SK-N-SH (cell line): Measurements from ENCODE around the gene ASAP3. TPM values are rescaled to one million over a fixed set of nuclear protein-coding genes. Genes with fewer than 3 reads are reported as not detected.
A peak's percentile ranks its signal among the peaks of the same experiment; 100 is the strongest.

Experiments
- CTCF ChIA-PET: fragments of 300-600, 350-600 bp; formaldehyde crosslinking; extraction: SDS; loops from one replicate; lab custom pipeline; 2021; lab: Yijun Ruan, JAX
- POLR2A ChIA-PET: fragments of 350-600 bp; sonication (Branson Sonifier 250); formaldehyde crosslinking; extraction: SDS; loops from one replicate; lab custom pipeline; 2020; ENCODE audit warnings: antibody characterized with exemption, inconsistent platforms; lab: Yijun Ruan, JAX
- DNase-seq: peaks from one replicate; pipeline ENCODE4 v3.0.0; 2012
- H2AFZ ChIP-seq: fragments of 200-600 bp; sonication (generic); 2 replicates; pipeline ENCODE4 v1.8.1; 2016; ENCODE audit warnings: antibody characterized with exemption, mild to moderate bottlenecking, low read depth
- H3F3A ChIP-seq: fragments of 200-600 bp; sonication (generic); replicated peaks from 2 replicates; pipeline ENCODE3; 2016; ENCODE audit warnings: antibody characterized with exemption, mild to moderate bottlenecking; ENCODE audit not compliant: insufficient read depth
- H3K27ac ChIP-seq, 2 experiments: fragments of 200-500 bp in 1 of 2; fragments of 200-600 bp in 1 of 2; sonication (Bioruptor generic) in 1 of 2; sonication (generic), shearing (Covaris generic) in 1 of 2; 2 replicates each; pipeline versions ENCODE4 v1.5.1 to v1.6.1; 2014 to 2016; ENCODE audit warnings: low read depth in 2 of 2, inconsistent platforms in 1 of 2, low read length in 1 of 2, mild to moderate bottlenecking in 1 of 2, mixed read lengths in 1 of 2
- H3K27me3 ChIP-seq: fragments of 200-600 bp; sonication (generic), shearing (Covaris generic); 2 replicates; pipeline ENCODE4 v1.6.1; 2016; ENCODE audit warnings: mixed run types; ENCODE audit not compliant: insufficient read depth
- H3K36me3 ChIP-seq, 2 experiments: fragments of 200-500 bp in 1 of 2; fragments of 200-600 bp in 1 of 2; sonication (Bioruptor generic) in 1 of 2; sonication (generic) in 1 of 2; replicated peaks in 1 of 2; 2 replicates each; pipeline versions ENCODE3 to v1.5.1; 2014 to 2016; ENCODE audit warnings: low read length in 1 of 2, mild to moderate bottlenecking in 1 of 2; ENCODE audit not compliant: insufficient read depth in 2 of 2, control insufficient read depth in 1 of 2
- H3K4me1 ChIP-seq, 2 experiments: fragments of 200-500 bp in 1 of 2; fragments of 200-600 bp in 1 of 2; sonication (Bioruptor generic) in 1 of 2; sonication (generic), shearing (Covaris generic) in 1 of 2; 2 replicates each; pipeline versions ENCODE4 v1.5.1 to v1.6.1; 2014 to 2016; ENCODE audit warnings: low read depth in 1 of 2, low read length in 1 of 2, mixed run types in 1 of 2; ENCODE audit not compliant: insufficient read depth in 2 of 2, control insufficient read depth in 1 of 2
- H3K4me2 ChIP-seq: fragments of 200-600 bp; sonication (generic), shearing (Covaris generic); 2 replicates; pipeline ENCODE4 v1.6.1; 2017; ENCODE audit warnings: mixed run types
- H3K4me3 ChIP-seq, 2 experiments: fragments of 200-500 bp in 1 of 2; fragments of 200-600 bp in 1 of 2; sonication (Bioruptor generic) in 1 of 2; sonication (generic), shearing (Covaris generic) in 1 of 2; 2 replicates each; pipeline versions ENCODE4 v1.5.1 to v1.8.1; 2014 to 2016; ENCODE audit warnings: low read depth in 2 of 2, inconsistent platforms in 1 of 2, low read length in 1 of 2, mild to moderate bottlenecking in 1 of 2, mixed read lengths in 1 of 2, moderate library complexity in 1 of 2
- H3K79me2 ChIP-seq: fragments of 200-600 bp; sonication (generic); 2 replicates; pipeline ENCODE4 v1.8.1; 2017; ENCODE audit warnings: mild to moderate bottlenecking; ENCODE audit not compliant: insufficient read depth
- H3K9ac ChIP-seq: fragments of 200-600 bp; sonication (generic); 2 replicates; pipeline ENCODE4 v1.6.1; 2017; ENCODE audit warnings: mixed run types
- H3K9me2 ChIP-seq: fragments of 200-600 bp; sonication (generic); 2 replicates; pipeline ENCODE4 v1.6.1; 2017; ENCODE audit warnings: mixed run types
- H3K9me3 ChIP-seq: fragments of 200-600 bp; sonication (generic); 2 replicates; pipeline ENCODE4 v1.6.1; 2017; ENCODE audit warnings: mixed run types, mild to moderate bottlenecking, moderate library complexity
- H4K20me1 ChIP-seq: fragments of 200-600 bp; sonication (generic); 2 replicates; pipeline ENCODE4 v1.6.1; 2017; ENCODE audit warnings: mild to moderate bottlenecking, mixed run types; ENCODE audit not compliant: insufficient read depth
- ELF1 ChIP-seq: IDR thresholded peaks from 2 replicates; pipeline ENCODE4 v1.4.0; 2012
- EZH2phosphoT487 ChIP-seq: fragments of 200-600 bp; sonication (generic); IDR thresholded peaks from 2 replicates; pipeline ENCODE4 v1.6.1; 2017; ENCODE audit warnings: low read depth, mixed run types, mild to moderate bottlenecking, antibody characterized with exemption, moderate library complexity, borderline replicate concordance
- FOSL2 ChIP-seq: IDR thresholded peaks from 2 replicates; pipeline ENCODE4 v1.4.0; 2012; ENCODE audit warnings: low read depth, mild to moderate bottlenecking, moderate library complexity, borderline replicate concordance
- GABPA ChIP-seq: IDR thresholded peaks from 2 replicates; pipeline ENCODE4 v1.4.0; 2012; ENCODE audit warnings: low read depth, mild to moderate bottlenecking
- GATA2 ChIP-seq: sonication (generic); formaldehyde crosslinking; IDR thresholded peaks from 2 replicates; pipeline ENCODE4 v1.5.0; 2020; ENCODE audit warnings: mild to moderate bottlenecking, missing genetic modification reagents
- JUND ChIP-seq: IDR thresholded peaks from 2 replicates; pipeline ENCODE4 v1.4.0; 2012
- MEF2A ChIP-seq: IDR thresholded peaks from 2 replicates; pipeline ENCODE4 v1.4.0; 2012; ENCODE audit warnings: low read depth, borderline replicate concordance
- POLR2AphosphoS5 ChIP-seq: IDR thresholded peaks from 2 replicates; pipeline ENCODE4 v1.6.1; 2012; ENCODE audit warnings: low read depth, low read length
- SIN3A ChIP-seq: IDR thresholded peaks from 2 replicates; pipeline ENCODE4 v1.6.1; 2012; ENCODE audit warnings: low read depth, mild to moderate bottlenecking, low read length, moderate library complexity, borderline replicate concordance
- TAF1 ChIP-seq: IDR thresholded peaks from 2 replicates; pipeline ENCODE4 v1.6.1; 2012; ENCODE audit warnings: low read depth, mild to moderate bottlenecking, low read length, moderate library complexity, borderline replicate concordance
- WGBS: methylation state at CpG from one replicate; pipeline ENCODE4 v1.1.6; 2017; ENCODE audit warnings: low lambda C conversion rate; 5-methylcytosine and 5-hydroxymethylcytosine counted together
- polyA plus RNA-seq, 3 experiments: library from polyadenylated mRNA; depleted of rRNA; stranded (reverse); fragments of >200 nt; gene quantifications; 2 replicates each; pipeline ENCODE4 v1.2.3, GENCODE V29; 2012
- TF ChIP-seq, protein P1 (sequence below): fragments of 200-600 bp; sonication (generic); IDR thresholded peaks from 2 replicates; pipeline ENCODE4 v1.6.1; 2017; ENCODE audit warnings: antibody characterized with exemption, mild to moderate bottlenecking, moderate library complexity
- TF ChIP-seq, protein P2 (sequence below): fragments of 150-350 bp; IDR thresholded peaks from 2 replicates; pipeline ENCODE4 v1.6.1; 2017; ENCODE audit warnings: antibody characterized with exemption, low read length, low read depth, borderline replicate concordance
- TF ChIP-seq, protein P3 (sequence below): IDR thresholded peaks from 2 replicates; pipeline ENCODE4 v1.6.1; 2012; ENCODE audit warnings: mild to moderate bottlenecking, low read depth, low read length, moderate library complexity

ASAP3 gene
- polyA plus RNA-seq (2012; rRNA removed) = 19.6 and 25.2 TPM in 2 replicates
- polyA plus RNA-seq (2012; cell fraction: cytosol; rRNA removed) = 8.6 and 12.3 TPM in 2 replicates
- 75.5 and 82.9 TPM in 2 replicates for polyA plus RNA-seq (2012; cell fraction: nucleus; rRNA removed)

DNA sequence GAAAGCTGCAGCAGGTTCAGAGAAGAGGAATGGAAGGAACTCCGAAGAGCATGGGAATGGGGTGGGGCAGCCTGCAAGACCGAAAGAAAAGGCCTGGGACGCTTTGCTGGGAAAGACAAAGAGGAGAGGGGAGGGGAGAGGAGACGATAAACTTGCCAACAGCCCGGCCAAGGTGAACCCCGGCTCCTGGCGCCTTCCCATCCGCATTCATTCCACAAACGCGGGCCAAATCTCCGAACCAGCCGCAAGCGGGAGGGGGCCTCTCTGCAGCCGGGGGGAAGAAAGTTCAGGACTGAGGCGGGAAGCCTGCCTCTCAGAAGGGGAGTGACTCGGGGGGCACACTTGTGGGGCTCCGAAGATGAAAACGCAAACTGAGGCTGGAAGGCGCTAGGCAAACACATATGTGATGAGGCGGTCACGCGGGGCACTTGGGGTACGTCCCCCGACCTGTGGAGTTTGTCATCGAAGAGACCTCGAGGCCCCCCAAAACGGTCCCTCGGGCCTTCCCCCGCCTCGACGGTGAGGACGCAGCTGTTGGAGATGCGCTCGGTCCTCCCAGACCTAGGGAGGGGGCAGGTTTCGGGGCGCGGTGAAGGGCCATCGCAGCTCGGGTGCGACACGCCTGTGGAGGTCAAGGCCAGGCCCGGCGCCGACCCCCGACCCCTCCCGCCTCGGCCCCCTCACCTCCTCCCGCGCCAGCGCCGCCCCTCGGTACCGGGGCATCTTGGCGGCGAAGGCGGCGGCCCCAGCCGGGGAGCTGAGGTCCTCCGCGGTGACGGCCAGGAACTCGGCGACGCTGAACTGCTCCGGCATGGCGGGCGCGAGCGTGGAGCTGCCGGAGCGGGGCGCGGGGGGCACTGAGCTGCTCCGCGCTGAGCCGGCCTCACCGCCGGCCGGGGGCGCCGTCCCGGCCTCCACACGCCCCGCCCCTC is at the start of gene ASAP3:
ASAP3 (minus strand) TSS at position 859 of the 932 bp plus-strand sequence; CDS start at position 813, 46 bp downstream.
- Histone ChIP-seq H3K4me2 (peak within 1 kb of the TSS; percentile 88), H3K27me3 (no peaks in the 10 kb centered on the region), H3K27ac (peak within 1 kb of the TSS; percentile 72 to 89), H4K20me1 (no peaks in the 10 kb centered on the region), H2AFZ (peak within 1 kb of the TSS; percentile 90; the same call in 1 of the 2 replicates), H3K4me1 (peaks cover 0 to 6% of the 10 kb centered on the region in 2 experiments; a peak in 1 of 4 replicates), H3K4me3 (peak within 1 kb of the TSS; percentile 73 to 79), H3F3A (peaks cover 13% of the 10 kb centered on the region), H3K9me3 (no peaks in the 10 kb centered on the region), H3K9ac (peak within 1 kb of the TSS; percentile 80)
- whole genome bisulfite sequencing = 2% methylated on average over 34 of the region's 84 CpGs
- CTCF ChIA-PET = interaction anchor here (0.6 to 5.2 kb wide), 9 partner anchors 11 to 154 kb away, joined by 3 to 47 read pairs (median 4); no protein-coding TSS in a partner anchor
- TF ChIP-seq POLR2AphosphoS5 = peak; percentile 44; the same call in 1 of the 2 replicates
- peak; percentile 69; the same call in 1 of the 2 replicates for TF ChIP-seq TAF1
- TF ChIP-seq, protein P1, sequence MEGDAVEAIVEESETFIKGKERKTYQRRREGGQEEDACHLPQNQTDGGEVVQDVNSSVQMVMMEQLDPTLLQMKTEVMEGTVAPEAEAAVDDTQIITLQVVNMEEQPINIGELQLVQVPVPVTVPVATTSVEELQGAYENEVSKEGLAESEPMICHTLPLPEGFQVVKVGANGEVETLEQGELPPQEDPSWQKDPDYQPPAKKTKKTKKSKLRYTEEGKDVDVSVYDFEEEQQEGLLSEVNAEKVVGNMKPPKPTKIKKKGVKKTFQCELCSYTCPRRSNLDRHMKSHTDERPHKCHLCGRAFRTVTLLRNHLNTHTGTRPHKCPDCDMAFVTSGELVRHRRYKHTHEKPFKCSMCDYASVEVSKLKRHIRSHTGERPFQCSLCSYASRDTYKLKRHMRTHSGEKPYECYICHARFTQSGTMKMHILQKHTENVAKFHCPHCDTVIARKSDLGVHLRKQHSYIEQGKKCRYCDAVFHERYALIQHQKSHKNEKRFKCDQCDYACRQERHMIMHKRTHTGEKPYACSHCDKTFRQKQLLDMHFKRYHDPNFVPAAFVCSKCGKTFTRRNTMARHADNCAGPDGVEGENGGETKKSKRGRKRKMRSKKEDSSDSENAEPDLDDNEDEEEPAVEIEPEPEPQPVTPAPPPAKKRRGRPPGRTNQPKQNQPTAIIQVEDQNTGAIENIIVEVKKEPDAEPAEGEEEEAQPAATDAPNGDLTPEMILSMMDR = peak; percentile 20
- TF ChIP-seq GATA2 (CRISPR knock-in tag) = no peak
- TF ChIP-seq SIN3A = peak; percentile 28; the same call in 1 of the 2 replicates
- TF ChIP-seq, all 33 proteins: peak for 4
- POLR2A ChIA-PET = interaction anchor here (0.6 to 1.5 kb wide), 7 partner anchors 10 to 208 kb away, joined by 3 to 5 read pairs (median 3); partner anchors contain the start of gene RPL11
- no peaks in the 10 kb centered on the region for H3K36me3 ChIP-seq
- peaks cover 34% of the 10 kb centered on the region; the same call in 1 of the 2 replicates for H3K79me2 ChIP-seq
- H3K9me2 ChIP-seq = no peaks in the 10 kb centered on the region
- DNase-seq = peak; percentile 59

DNA sequence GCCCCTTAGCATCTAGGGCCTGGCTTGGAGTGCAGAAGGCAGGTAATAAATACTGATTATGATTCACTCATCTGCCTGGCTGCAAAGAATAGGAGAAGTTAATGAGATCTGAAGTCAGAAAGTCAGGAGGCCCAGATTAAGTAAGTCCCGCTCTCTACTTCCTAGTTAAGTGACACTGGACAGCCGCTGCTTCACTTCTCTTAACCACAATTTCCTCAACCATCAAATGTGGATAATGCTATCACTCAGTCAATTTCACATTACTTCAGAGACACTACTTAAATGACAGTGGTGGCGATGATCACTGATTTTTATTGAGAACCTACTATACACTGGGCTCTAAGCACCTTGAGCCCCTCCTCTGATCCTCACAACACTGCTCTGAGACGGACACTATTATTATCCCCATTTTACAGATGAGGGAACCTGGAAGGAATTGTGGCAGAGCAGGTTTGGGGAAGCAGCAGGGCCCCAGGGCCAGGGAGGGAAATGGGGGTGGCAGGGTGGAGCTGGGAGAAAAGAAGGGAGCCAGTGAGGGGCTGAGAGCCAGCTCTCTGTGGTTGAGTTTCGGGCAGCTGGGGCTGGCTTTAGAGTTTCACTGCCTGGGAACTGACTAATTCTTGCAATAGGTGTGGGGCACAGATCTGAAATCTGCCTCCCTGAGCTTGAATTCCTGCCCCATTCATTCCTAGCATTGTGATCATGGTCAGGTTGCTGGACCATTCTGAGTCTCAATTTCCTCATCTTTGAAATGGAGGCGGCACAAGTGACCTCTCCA is 49.5 kb upstream of the ASAP3 start:
- no peak for DNase-seq
- H3K4me1 ChIP-seq = peaks cover 9 to 31% of the 10 kb centered on the region in 2 experiments; a peak in 3 of 4 replicates
- H3K9ac ChIP-seq = no peak overlapping the region
- peaks cover 14% of the 10 kb centered on the region for H3F3A ChIP-seq
- 94% methylated on average over 6 of the region's 6 CpGs for WGBS
- no peaks in the 10 kb centered on the region for H3K9me3 ChIP-seq
- H3K9me2 ChIP-seq = no peaks in the 10 kb centered on the region
- POLR2A ChIA-PET = no interaction called here
- no peak overlapping the region for H3K4me2 ChIP-seq
- H3K36me3 ChIP-seq = no peaks in the 10 kb centered on the region
- CTCF ChIA-PET = interaction anchor here (1.2 to 29.7 kb wide), 3 partner anchors 27 to 104 kb away, joined by 3 to 503 read pairs (median 16); no protein-coding TSS in a partner anchor
- H3K27me3 ChIP-seq = no peaks in the 10 kb centered on the region
- no peaks in the 10 kb centered on the region for H4K20me1 ChIP-seq
- H3K27ac ChIP-seq = peak overlapping the region in 1 of 2 experiments; percentile 98; a peak in 1 of 4 replicates
- H3K79me2 ChIP-seq = no peaks in the 10 kb centered on the region
- no peak overlapping the region for H2AFZ ChIP-seq
- H3K4me3 ChIP-seq = no peak overlapping the region
- TF ChIP-seq FOSL2 (no peak), JUND (no peak), MEF2A (no peak), EZH2phosphoT487 (no peak), GABPA (no peak), ELF1 (no peak)
- TF ChIP-seq, protein P2, sequence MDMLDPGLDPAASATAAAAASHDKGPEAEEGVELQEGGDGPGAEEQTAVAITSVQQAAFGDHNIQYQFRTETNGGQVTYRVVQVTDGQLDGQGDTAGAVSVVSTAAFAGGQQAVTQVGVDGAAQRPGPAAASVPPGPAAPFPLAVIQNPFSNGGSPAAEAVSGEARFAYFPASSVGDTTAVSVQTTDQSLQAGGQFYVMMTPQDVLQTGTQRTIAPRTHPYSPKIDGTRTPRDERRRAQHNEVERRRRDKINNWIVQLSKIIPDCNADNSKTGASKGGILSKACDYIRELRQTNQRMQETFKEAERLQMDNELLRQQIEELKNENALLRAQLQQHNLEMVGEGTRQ = no peak
- TF ChIP-seq, protein P1 = no peak
- TF ChIP-seq, protein P3, sequence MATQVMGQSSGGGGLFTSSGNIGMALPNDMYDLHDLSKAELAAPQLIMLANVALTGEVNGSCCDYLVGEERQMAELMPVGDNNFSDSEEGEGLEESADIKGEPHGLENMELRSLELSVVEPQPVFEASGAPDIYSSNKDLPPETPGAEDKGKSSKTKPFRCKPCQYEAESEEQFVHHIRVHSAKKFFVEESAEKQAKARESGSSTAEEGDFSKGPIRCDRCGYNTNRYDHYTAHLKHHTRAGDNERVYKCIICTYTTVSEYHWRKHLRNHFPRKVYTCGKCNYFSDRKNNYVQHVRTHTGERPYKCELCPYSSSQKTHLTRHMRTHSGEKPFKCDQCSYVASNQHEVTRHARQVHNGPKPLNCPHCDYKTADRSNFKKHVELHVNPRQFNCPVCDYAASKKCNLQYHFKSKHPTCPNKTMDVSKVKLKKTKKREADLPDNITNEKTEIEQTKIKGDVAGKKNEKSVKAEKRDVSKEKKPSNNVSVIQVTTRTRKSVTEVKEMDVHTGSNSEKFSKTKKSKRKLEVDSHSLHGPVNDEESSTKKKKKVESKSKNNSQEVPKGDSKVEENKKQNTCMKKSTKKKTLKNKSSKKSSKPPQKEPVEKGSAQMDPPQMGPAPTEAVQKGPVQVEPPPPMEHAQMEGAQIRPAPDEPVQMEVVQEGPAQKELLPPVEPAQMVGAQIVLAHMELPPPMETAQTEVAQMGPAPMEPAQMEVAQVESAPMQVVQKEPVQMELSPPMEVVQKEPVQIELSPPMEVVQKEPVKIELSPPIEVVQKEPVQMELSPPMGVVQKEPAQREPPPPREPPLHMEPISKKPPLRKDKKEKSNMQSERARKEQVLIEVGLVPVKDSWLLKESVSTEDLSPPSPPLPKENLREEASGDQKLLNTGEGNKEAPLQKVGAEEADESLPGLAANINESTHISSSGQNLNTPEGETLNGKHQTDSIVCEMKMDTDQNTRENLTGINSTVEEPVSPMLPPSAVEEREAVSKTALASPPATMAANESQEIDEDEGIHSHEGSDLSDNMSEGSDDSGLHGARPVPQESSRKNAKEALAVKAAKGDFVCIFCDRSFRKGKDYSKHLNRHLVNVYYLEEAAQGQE = no peak
